CD4-positive, alpha-beta memory T cell (primary cell): ENCODE measurements around the gene HECTD2. TPM values are rescaled to one million over a fixed set of nuclear protein-coding genes. Genes with fewer than 3 reads are reported as not detected.
"Not testable (repeated sequence)": the region's sequence is repeated elsewhere in the genome, so short reads cannot be mapped to it uniquely, and the experiment has no call there.

Experiments
- CTCF ChIA-PET: fragments of 350-600 bp; sonication (Branson Sonifier 250); formaldehyde crosslinking; loops from one replicate; lab custom pipeline; 2021; ENCODE audit warnings: inconsistent platforms; ENCODE audit not compliant: partially characterized antibody; lab: Charles Lee
- POLR2A ChIA-PET: fragments of 350-600 bp; sonication (Branson Sonifier 250); formaldehyde crosslinking; loops from one replicate; lab custom pipeline; 2021; ENCODE audit not compliant: partially characterized antibody; lab: Charles Lee
- DNase-seq, 5 donors: peaks; one replicate each; pipeline versions ENCODE4 v3.0.0 to v3.0.0-alpha.2; 2020 to 2022; ENCODE audit warnings: mixed read lengths in 1 of 5
- H3K27ac ChIP-seq: one replicate; pipeline ENCODE4 v1.7.0; 2013; ENCODE audit warnings: low read depth, low read length
- H3K27me3 ChIP-seq: 2 replicates; pipeline ENCODE4 v1.7.0; 2013; ENCODE audit warnings: mild to moderate bottlenecking, low read length, moderate library complexity; ENCODE audit not compliant: insufficient read depth
- H3K36me3 ChIP-seq: 2 replicates; pipeline ENCODE4 v1.7.0; 2013; ENCODE audit warnings: mild to moderate bottlenecking, low read length, moderate library complexity; ENCODE audit not compliant: insufficient read depth
- H3K4me1 ChIP-seq: 2 replicates; pipeline ENCODE4 v1.7.0; 2013; ENCODE audit warnings: mild to moderate bottlenecking, low read length, moderate library complexity; ENCODE audit not compliant: insufficient read depth
- H3K4me3 ChIP-seq, 2 donors: one replicate each; pipeline ENCODE4 v1.7.0; 2013; ENCODE audit warnings: low read length in 2 of 2, mild to moderate bottlenecking in 1 of 2
- H3K9me3 ChIP-seq, 2 donors: one replicate each; pipeline ENCODE4 v1.7.0; 2013; ENCODE audit warnings: low read length in 2 of 2, control low read depth in 1 of 2; ENCODE audit not compliant: control insufficient read depth in 1 of 2
- H3K27ac Mint-ChIP-seq, 7 donors: one replicate each; pipeline ENCODE4 v1.8.0; 2020 to 2021; ENCODE audit warnings: mixed read lengths in 7 of 7, mild to moderate bottlenecking in 6 of 7, inconsistent platforms in 3 of 7, moderate library complexity in 3 of 7
- H3K27me3 Mint-ChIP-seq, 2 donors: one replicate each; pipeline ENCODE4 v1.8.0; 2020 to 2021; ENCODE audit warnings: mixed read lengths in 2 of 2
- H3K36me3 Mint-ChIP-seq, 2 donors: one replicate each; pipeline ENCODE4 v1.8.0; 2020 to 2021; ENCODE audit warnings: mixed read lengths in 2 of 2, inconsistent platforms in 1 of 2, mild to moderate bottlenecking in 1 of 2
- H3K4me1 Mint-ChIP-seq, 4 donors: one replicate each; pipeline ENCODE4 v1.8.0; 2020 to 2021; ENCODE audit warnings: mixed read lengths in 4 of 4, mild to moderate bottlenecking in 1 of 4
- H3K4me3 Mint-ChIP-seq, 8 donors: one replicate each; pipeline ENCODE4 v1.8.0; 2020 to 2021; ENCODE audit warnings: mixed read lengths in 8 of 8, mild to moderate bottlenecking in 7 of 8, moderate library complexity in 6 of 8, inconsistent platforms in 3 of 8
- H3K9me3 Mint-ChIP-seq, 8 donors: one replicate each; pipeline ENCODE4 v1.8.0; 2020 to 2021; ENCODE audit warnings: mixed read lengths in 8 of 8, mild to moderate bottlenecking in 5 of 8, inconsistent platforms in 3 of 8, moderate library complexity in 1 of 8
- intact Hi-C: fragments of 100-400 bp; cut with micrococcal nuclease; formaldehyde crosslinking; loops from one replicate; pipeline ENCODE4 v1.15.1; 2023
- polyA plus RNA-seq, 2 donors: library from polyadenylated mRNA; unstranded; fragments of 300-500 nt; fragmentation: Illumina TruSeq; gene quantifications; one replicate each; pipeline ENCODE4 v1.2.3, GENCODE V29; 2021
- total RNA-seq, 2 experiments: library from RNA; stranded (reverse); gene quantifications; one replicate each; pipeline ENCODE4 v1.2.3, GENCODE V29; 2021

HECTD2 gene
- total and polyA plus RNA-seq, 4 experiments from 2014 or later: 0.37 to 2.7 (median 1.6) TPM

DNA sequence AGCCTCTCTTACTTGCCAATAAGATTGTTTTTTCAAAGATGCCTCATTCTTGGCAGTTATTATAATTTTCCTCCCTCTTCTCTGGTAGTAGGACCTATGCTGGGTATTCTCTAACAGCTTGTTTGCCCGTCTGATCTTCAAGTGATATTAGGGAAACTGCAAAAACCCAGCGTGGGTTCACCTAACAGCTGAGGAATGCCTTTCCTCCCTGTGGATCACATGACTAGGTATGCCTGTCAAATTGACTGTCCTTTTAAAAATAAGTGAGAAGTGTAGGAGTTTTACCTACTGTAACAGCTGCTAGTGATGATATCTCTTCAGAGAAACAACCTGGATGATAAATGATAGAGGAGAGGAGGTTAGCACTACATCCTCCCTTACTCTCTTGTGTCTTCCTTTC, 22.0 kb downstream of the HECTD2 start:
- H3K9me3 Mint-ChIP-seq: peaks cover 0 to 7% (median 0%) of the 10 kb centered on the region in 8 donors
- no peak for DNase-seq
- Histone ChIP-seq H3K27me3 (no peaks in the 10 kb centered on the region), H3K9me3 (no peaks in the 10 kb centered on the region), H3K36me3 (no peaks in the 10 kb centered on the region), H3K4me1 (no peaks in the 10 kb centered on the region), H3K4me3 (no peak overlapping the region), H3K27ac (no peak overlapping the region)
- no peak overlapping the region for H3K4me3 Mint-ChIP-seq
- ChIA-PET POLR2A (no interaction called here), CTCF (no interaction called here)
- no peaks in the 10 kb centered on the region for H3K36me3 Mint-ChIP-seq
- no peak overlapping the region for H3K27ac Mint-ChIP-seq
- intact Hi-C loops: no loop called here
- H3K4me1 Mint-ChIP-seq: no peaks in the 10 kb centered on the region
- no peaks in the 10 kb centered on the region for H3K27me3 Mint-ChIP-seq

DNA sequence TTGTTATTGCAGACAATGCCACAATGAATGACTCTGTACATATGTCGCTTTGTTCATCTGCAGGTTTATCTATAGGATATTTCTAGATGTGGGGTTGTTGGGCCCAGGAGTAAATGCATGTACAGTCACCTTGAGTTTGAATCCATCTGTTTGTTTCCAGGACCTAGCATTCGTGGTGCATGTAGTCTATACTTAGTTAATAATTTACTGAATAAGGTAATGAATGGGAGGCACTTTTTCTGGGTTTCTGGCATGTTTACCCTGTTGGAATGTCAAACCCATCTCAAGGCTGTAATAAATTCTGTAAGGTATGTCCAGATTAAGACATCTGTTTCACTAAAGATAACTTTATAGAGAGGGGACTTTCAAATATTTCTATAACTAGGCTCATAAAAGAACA, 23.5 kb downstream of the HECTD2 start:
- intact Hi-C loops: no loop called here

DNA sequence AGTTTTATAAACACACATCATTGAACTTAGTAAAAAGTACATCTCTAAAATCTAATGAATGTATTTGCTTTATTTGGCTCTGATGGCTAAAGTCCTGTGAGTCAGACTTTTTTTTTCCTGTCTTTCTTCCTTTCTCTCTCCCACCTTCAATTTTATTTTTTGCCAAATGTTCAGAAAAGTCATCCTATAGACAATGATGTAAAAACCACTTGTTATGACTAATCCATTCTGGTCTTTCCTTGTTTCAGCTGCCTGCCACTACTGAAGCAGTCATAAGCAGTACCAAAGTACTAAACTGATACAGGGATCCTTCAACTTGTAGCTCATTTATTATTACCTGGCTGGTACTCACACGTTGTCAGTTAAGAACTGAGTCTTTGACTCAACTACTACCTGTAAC, 23.9 kb downstream of the HECTD2 start:
- H3K4me1 ChIP-seq: no peaks in the 10 kb centered on the region
- H3K4me3 Mint-ChIP-seq: no peak overlapping the region

More for the DNA sequence above, 23.5 kb downstream of the HECTD2 start:
- Histone ChIP-seq H3K27ac (no peak overlapping the region), H3K9me3 (no peaks in the 10 kb centered on the region), H3K4me3 (no peak overlapping the region), H3K27me3 (no peaks in the 10 kb centered on the region), H3K4me1 (no peaks in the 10 kb centered on the region), H3K36me3 (no peaks in the 10 kb centered on the region)
- Mint-ChIP-seq H3K27ac (no peak overlapping the region), H3K4me1 (no peaks in the 10 kb centered on the region), H3K36me3 (peaks cover 2 to 4% of the 10 kb centered on the region in 2 donors), H3K27me3 (no peaks in the 10 kb centered on the region), H3K9me3 (peaks cover 0 to 9% (median 3%) of the 10 kb centered on the region in 8 donors), H3K4me3 (no peak overlapping the region)
- ChIA-PET CTCF (no interaction called here), POLR2A (no interaction called here)
- no peak for DNase-seq

DNA sequence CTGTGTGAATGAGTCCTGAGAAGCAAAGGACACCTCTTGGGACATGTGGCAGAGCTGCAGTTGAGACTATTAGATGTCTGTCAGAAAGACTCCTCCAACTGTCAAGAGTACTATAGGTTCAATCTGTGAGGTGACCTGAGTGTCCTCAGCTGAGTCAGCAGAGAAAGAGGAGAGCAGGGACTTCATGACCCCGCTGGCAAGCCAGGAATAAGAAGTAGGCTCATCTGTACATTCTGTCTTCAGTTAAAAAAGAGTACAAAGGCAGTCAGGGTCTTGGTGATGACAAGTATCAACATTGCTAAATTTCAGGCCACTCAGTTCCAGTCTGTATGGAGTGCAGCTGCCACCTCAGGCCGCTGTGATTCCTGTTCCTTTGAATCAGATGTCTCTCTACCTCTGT, 25.1 kb downstream of the HECTD2 start:
- Mint-ChIP-seq H3K36me3 (peaks cover 9% of the 10 kb centered on the region in 2 donors), H3K4me3 (no peak overlapping the region), H3K27me3 (no peaks in the 10 kb centered on the region), H3K27ac (no peak overlapping the region), H3K4me1 (no peaks in the 10 kb centered on the region), H3K9me3 (peaks cover 0 to 11% (median 8%) of the 10 kb centered on the region in 8 donors)
- DNase-seq: no peak
- Histone ChIP-seq H3K9me3 (no peaks in the 10 kb centered on the region), H3K36me3 (no peaks in the 10 kb centered on the region), H3K27me3 (no peaks in the 10 kb centered on the region), H3K27ac (no peak overlapping the region), H3K4me1 (no peaks in the 10 kb centered on the region), H3K4me3 (no peak overlapping the region)
- ChIA-PET CTCF (no interaction called here), POLR2A (no interaction called here)
- intact Hi-C loops: no loop called here

More for the DNA sequence above, 23.9 kb downstream of the HECTD2 start:
- Mint-ChIP-seq H3K36me3 (peaks cover 5 to 6% of the 10 kb centered on the region in 2 donors), H3K27ac (no peak overlapping the region), H3K27me3 (no peaks in the 10 kb centered on the region), H3K4me1 (no peaks in the 10 kb centered on the region), H3K9me3 (peaks cover 0 to 10% (median 4%) of the 10 kb centered on the region in 8 donors)
- H3K4me3 ChIP-seq: no peak overlapping the region
- intact Hi-C loops: no loop called here
- ChIA-PET POLR2A (no interaction called here), CTCF (no interaction called here)
- H3K27ac ChIP-seq: no peak overlapping the region
- DNase-seq: no peak
- H3K27me3 ChIP-seq: no peaks in the 10 kb centered on the region
- no peaks in the 10 kb centered on the region for H3K36me3 ChIP-seq
- no peaks in the 10 kb centered on the region for H3K9me3 ChIP-seq

DNA sequence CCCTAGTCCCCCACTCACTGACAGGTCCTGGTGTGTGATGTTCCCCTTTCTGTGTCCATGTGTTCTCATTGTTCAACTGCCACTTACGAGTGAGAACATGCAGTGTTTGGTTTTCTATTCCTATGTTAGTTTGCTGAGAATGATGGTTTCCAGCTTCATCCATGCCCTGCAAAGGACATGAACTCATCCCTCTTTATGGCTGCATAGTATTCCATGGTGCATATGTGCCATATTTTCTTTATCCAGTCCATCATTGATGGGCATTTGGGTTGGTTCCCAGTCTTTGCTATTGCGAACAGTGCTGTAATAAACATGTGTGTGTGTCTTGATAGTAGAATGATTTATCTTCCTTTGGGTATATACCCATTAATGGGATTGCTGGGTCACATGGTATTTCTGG, 28.1 kb downstream of the HECTD2 start:
- H3K36me3 ChIP-seq, DNase-seq, H3K27ac Mint-ChIP-seq, H3K4me1 Mint-ChIP-seq, H3K27me3 Mint-ChIP-seq, POLR2A ChIA-PET, H3K36me3 Mint-ChIP-seq, CTCF ChIA-PET, H3K27ac ChIP-seq, H3K27me3 ChIP-seq, H3K4me3 ChIP-seq, H3K4me3 Mint-ChIP-seq, H3K9me3 ChIP-seq, intact Hi-C loops, H3K4me1 ChIP-seq: not testable (repeated sequence)
- peaks cover 0 to 11% (median 8%) of the 10 kb centered on the region in 8 donors for H3K9me3 Mint-ChIP-seq

DNA sequence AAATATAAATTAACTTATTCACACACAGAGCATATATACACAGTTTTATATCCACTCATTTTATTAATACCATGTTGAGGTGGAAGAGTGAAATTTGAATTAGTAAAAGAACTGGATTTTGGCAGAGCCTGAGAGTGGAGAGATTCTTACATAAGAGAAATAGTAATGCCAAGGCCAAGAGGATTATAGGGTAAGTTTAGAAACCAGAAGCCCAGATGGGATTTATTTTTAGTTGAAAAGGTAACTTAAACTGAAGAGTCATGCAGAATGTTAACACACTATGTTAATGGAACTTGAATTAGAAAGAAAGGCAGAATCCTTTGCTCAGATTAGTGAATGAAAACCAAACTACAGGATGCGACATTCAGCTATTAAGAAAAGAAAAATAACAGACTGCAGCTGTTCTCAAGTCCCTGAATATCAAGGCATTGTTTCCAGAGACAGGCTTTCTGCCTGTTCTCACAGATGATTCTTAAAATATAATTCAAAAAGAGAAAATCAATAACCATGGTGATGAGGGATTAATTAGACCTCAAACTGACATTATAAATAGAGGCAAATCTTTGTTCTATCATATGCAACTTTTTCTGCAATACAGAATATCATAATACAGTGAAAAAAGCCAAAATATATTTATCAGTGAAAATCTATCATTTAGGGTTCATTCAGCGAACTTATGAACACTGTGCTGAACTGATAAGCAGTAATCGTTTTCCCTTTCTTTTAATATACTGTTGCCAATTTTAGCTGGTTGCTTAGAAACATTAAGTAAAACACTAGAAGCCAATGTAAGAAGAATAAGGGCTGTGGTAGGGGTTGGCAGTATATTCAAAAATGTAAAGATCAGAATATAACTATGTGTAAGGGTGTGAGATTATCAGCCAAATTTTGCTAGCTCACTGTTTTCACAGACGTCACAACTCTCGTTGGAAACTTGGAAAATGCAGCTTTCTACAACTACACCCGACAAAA, 34.4 kb downstream of the HECTD2 start:
- Histone ChIP-seq H3K36me3 (no peaks in the 10 kb centered on the region), H3K27me3 (no peaks in the 10 kb centered on the region), H3K4me1 (no peaks in the 10 kb centered on the region), H3K4me3 (no peak overlapping the region), H3K9me3 (peaks cover 0 to 6% of the 10 kb centered on the region in 2 donors), H3K27ac (no peak overlapping the region)
- Mint-ChIP-seq H3K4me1 (no peaks in the 10 kb centered on the region), H3K36me3 (peaks cover 20% of the 10 kb centered on the region in 2 donors), H3K27me3 (no peaks in the 10 kb centered on the region), H3K4me3 (no peak overlapping the region), H3K27ac (no peak overlapping the region), H3K9me3 (peaks cover 3 to 17% (median 9%) of the 10 kb centered on the region in 8 donors)
- CTCF ChIA-PET: no interaction called here
- no peak for DNase-seq
- POLR2A ChIA-PET: no interaction called here
- intact Hi-C loops: no loop called here

DNA sequence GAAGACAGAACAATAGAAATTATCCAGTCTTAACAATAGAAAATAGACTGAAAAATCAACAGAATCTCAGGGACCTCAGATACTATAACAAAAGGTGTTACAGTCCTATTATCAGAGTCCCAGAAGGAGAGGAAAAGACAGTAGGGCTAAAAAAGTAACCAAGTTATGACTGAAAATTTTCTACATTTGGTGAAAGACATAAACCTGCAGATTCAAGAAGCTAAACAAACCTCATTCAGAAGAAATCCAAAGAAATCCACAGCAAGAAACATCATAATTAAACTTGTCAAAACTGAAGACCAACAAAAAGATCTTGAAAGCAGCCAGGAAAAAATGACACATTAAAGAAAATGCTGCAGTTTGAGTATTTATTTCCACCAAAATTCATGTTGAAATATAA, 41.9 kb downstream of the HECTD2 start:
- DNase-seq: no peak
- Histone ChIP-seq H3K4me3 (no peak overlapping the region), H3K9me3 (peaks cover 0 to 7% of the 10 kb centered on the region in 2 donors), H3K36me3 (no peaks in the 10 kb centered on the region), H3K27me3 (no peaks in the 10 kb centered on the region), H3K4me1 (no peaks in the 10 kb centered on the region), H3K27ac (no peak overlapping the region)
- no peak overlapping the region for H3K27ac Mint-ChIP-seq
- intact Hi-C loops: no loop called here
- H3K4me1 Mint-ChIP-seq: no peaks in the 10 kb centered on the region
- peaks cover 17 to 24% of the 10 kb centered on the region in 2 donors for H3K36me3 Mint-ChIP-seq
- H3K27me3 Mint-ChIP-seq: no peaks in the 10 kb centered on the region
- peaks cover 0 to 54% (median 50%) of the 10 kb centered on the region in 8 donors for H3K9me3 Mint-ChIP-seq
- H3K4me3 Mint-ChIP-seq: no peak overlapping the region
- CTCF ChIA-PET: no interaction called here
- POLR2A ChIA-PET: no interaction called here
